Measurements from ENCODE around the gene PRSS38.
"Not testable (repeated sequence)": the region's sequence is repeated elsewhere in the genome, so short reads cannot be mapped to it uniquely, and the experiment has no call there.

The PRSS38 gene

GRCh38 chr1:227844320-227845146 is 29.1 kb downstream of the PRSS38 start:
- DNase-seq (ENCODE audit: low read depth in 3 of 3): no peak

DNA sequence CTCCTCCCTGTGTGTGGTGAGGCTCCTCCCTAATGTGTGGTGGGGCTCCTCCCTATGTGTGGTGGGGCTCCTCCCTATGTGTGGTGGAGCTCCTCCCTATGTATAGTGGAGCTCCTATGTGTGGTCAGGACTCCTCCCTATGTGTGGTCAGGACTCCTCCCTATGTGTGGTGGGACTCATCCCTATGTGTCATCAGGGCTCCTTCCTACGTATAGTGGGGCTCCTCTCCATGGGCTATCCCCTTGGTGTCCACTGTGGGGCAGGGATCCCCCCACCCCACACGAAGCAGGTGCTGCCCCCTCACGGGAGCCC is 29.6 kb downstream of the PRSS38 start:
- no peak for DNase-seq (ENCODE audit: low read depth in 3 of 3)

DNA sequence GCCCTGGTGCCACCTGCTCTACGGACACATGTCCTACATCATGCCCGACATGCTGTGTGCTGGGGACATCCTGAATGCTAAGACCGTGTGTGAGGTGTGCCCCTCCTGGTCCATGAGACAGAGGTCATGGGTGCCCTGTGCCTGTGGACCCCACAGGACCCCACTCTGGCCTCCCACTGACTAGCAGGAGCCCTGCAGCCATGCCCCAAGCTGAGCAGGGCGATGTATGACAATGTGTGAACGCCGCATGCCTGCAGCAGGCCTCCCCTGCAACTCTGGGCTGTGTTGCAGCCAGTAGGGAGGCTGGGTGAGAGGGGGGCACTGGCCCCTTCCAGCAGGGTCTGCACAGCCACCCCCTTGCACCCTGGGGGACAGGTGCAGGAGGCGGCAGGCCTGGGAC is 30.0 kb downstream of the PRSS38 start:
- no peak for DNase-seq (ENCODE audit: low read depth in 3 of 3)

GRCh38 chr1:227846265-227846858 is 30.9 kb downstream of the PRSS38 start:
- DNase-seq (ENCODE audit: low read depth in 3 of 3): no peak

DNA sequence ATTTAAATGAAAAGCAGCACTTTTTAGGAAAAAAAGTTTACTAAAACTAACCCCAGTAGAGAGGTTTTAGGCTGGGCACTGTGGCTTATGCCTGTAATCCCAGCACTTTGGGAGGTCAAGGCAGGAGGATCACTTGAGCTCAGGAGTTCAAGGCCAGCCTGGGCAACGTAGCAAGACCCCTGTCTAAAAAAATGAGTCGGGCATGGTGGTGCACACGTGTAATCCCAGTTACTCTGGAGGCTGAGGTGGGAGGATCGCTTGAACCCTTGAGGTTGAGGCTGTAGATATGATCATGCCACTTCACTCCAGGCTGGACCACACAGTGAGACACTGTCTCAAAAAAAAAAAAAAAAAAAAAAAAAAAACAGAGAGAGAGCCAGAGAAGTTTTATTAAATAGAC is 31.6 kb downstream of the PRSS38 start:
- DNase-seq (ENCODE audit: low read depth in 3 of 3): not testable (repeated sequence)

DNA sequence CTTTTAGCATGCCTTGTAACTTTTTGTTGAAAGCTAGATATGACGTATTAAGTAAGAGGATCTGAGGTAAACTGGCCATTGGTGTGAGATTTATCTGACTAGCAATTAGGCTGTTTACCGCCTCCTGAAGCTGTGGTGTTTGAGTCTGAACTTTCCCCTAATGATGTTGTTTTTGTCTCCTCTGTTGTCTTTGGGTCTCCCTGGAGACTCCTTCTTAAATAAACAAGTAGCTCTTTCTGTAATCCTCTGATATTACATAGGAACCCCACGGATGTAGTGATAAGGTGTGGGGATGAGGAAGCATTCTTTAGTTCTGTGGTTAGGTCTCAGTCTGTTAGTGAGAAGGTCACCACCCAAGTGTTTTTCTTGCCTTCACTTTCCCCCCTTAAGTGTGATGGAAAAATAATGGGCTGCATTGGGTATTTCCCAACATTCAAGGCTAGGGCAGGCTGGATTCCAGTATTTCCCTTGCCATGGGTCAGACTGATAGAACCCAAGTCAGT is 33.0 kb downstream of the PRSS38 start:
- DNase-seq (ENCODE audit: low read depth in 3 of 3): no peak

DNA sequence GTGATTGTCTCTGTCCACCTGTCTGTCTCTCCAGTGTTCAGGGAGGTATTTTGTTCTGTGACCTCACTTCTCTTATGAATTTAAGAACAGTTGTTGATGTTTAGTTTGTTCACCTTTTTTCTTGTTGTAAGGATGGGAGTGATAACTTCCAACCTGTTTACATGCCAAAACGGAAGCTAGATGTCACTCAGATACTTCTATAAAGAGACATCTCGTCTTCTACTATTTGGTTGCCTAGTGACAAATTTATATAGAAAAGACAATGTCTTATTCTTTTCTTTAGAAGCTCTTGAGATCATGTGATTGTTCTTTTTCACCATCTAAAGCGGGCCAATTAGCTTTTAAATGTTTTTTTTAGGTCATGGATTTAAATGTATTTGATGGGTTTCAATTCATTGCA is 33.8 kb downstream of the PRSS38 start:
- DNase-seq (ENCODE audit: low read depth in 3 of 3): no peak

- no peak for DNase-seq (ENCODE audit: low read depth in 3 of 3)
Measured at GRCh38 chr1:227854189-227854588, 38.7 kb downstream of the PRSS38 start.

DNA sequence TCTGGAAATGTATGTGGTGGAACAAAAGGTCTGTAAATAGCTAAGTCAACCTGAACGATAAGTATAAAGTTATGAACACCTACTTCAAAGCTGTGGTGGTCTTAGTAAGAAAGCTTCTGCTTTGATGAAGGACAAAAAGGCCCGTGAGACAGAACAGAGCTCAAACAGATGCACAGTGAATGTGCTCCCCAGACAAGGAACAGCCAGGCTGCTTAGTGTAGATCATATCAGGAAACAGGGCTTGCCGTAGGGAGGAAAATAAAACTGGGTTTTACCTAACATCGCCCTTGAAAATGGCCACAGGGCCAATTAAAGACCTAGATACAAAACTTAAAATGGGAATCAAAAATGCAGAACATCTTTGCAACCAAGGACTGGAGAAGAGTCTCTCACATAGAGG is 40.2 kb downstream of the PRSS38 start:
- no peak for DNase-seq (ENCODE audit: low read depth in 3 of 3)

DNA sequence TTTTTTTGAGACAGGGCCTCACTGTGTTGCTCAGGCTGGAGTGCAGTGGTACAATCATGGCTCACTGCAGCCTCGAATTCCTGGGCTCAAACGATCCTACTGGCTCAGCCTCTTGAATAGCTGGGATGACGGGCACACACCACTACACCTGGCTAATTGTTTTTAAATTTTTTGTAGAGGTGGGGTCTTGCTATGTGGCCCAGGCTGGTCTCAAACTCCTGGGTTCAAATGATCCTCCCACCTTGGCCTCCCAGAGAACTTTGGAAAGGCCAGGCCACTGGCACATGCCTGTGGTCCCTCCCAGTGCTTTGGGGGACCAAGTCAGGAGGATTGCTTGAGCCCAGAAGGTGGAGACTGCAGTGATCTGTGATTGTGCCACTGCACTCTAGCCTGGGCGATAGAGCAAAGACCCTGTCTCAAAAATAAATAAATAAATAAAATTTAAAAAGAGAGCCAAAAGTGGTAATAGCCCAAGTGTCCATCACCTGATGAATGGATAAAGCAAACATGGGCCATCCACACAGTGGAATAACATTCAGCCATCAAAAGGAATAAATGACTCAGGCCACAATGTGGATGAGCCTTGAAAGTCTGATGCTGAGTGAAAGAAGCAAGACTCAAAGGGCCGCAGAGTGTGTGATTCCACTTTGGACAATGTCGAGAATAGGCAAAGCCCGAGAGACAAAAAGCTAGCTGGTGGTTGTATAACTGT is 40.8 kb downstream of the PRSS38 start:
- DNase-seq (ENCODE audit: low read depth in 3 of 3): no peak

- no peak for DNase-seq (ENCODE audit: low read depth in 3 of 3)
Measured at GRCh38 chr1:227864882-227865281, 49.4 kb downstream of the PRSS38 start.

DNA sequence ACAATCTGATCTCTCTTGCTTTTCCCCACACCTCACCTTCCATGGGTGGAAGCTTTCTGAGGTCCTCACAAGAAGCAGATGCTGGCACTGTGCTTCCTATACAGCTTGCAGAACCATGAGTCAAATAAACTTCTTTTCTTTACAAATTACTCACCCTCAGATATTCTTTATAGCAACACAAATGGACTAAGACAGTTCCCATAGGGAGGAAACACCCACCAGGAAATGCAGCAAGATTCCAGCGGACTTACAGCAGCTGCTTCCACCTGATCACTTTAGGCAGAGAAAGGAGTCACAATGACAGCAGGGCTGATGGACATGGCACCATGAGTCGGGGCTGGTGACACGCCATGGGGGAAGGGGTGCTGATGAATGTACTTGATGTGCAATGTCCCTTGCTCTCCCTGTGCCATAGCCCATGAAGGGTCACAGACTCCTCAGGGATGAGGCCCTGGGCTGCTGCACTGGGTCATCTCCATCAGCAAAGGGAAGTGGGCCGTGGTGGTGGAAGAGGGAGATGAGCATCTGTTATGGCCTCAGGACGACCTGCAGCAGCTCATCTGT is 53.9 kb downstream of the PRSS38 start:
- no peak for DNase-seq (ENCODE audit: low read depth in 3 of 3)

DNA sequence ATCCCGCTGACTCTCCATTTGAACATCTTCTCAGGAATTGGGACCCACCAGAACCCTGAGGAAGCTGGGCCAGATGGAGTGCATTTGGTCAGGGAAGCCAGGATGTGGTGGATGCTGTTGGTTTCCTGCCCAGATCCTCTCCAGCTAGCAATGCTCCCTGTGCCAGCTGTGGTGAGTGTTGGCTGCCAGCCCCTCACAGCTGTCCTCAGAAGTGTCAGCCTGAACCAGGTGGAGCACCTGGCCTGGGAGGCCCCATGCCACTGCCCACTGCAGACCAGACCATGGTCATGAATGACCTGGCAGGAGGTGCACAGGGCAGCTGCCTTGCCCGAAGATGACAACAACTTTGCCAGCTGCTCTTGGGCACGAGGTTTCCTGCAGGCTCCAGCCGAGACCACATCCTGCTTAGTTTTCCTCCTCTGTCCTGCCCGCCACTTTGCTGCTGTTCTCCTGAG is 54.4 kb downstream of the PRSS38 start:
- DNase-seq (ENCODE audit: low read depth in 3 of 3): no peak

- no peak for DNase-seq (ENCODE audit: low read depth in 3 of 3)
Measured at GRCh38 chr1:227870366-227870765, 54.9 kb downstream of the PRSS38 start.

GRCh38 chr1:227871892-227872291 is 56.4 kb downstream of the PRSS38 start:
- not testable (repeated sequence) for DNase-seq (ENCODE audit: low read depth in 3 of 3)

- DNase-seq (ENCODE audit: low read depth in 3 of 3): not testable (repeated sequence)
Measured at GRCh38 chr1:227877810-227878209, 62.3 kb downstream of the PRSS38 start.

DNA sequence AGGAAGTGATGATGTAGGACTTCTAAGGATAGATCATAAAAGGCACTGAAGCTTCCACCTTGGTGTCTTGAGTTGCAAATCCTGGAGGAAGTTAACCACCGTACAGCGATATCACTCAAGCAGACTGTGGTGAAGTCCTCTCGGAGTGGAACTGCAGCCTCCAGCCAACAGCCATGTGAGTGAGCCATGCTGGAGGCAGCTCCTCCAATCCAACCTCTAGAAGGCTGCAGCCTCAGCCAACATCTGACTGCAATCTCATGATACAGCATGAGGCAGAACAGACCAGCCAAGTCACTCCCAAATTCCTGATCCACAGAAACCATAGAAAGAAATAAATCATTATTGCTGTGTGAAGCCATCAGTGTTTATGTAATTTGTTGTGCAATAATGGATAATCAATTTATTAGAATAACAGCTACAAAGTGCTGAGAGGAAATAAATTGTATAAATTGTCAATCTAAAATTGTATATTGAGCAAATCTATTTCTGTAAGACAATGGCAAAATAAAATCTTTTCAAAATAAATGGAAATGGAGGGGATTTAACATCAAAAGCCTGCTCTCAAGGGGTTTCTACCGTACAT is 65.0 kb downstream of the PRSS38 start:
- DNase-seq (ENCODE audit: low read depth in 3 of 3): no peak

GRCh38 chr1:227883073-227883520 is 67.6 kb downstream of the PRSS38 start:
- no peak for DNase-seq (ENCODE audit: low read depth in 3 of 3)

GRCh38 chr1:227883641-227884301 is 68.3 kb downstream of the PRSS38 start:
- DNase-seq (ENCODE audit: low read depth in 3 of 3): no peak

GRCh38 chr1:227884370-227885134 is 69.1 kb downstream of the PRSS38 start:
- no peak for DNase-seq (ENCODE audit: low read depth in 3 of 3)

All from stimulated activated CD4-positive, alpha-beta T cell treated with anti-CD3 and anti-CD28 coated beads, TNF-alpha, amount 100 ng/mL, for 48 hours (primary cell).